ENCODE results near the gene CFLAR. TPM values are rescaled to one million over a fixed set of nuclear protein-coding genes. Genes with fewer than 3 reads are reported as not detected.

CFLAR gene
- total and polyA plus RNA-seq, 2 of the 13 experiments (the other 11 are each of a cell fraction or from before 2014, with no cell fraction given): 43.8 to 92.1 TPM

- TF ChIP-seq ZSCAN22 (CRISPR knock-in tag; IDR thresholded peaks at IDR 0.05): no peak
- TF ChIP-seq ZNF496 (CRISPR knock-in tag; IDR thresholded peaks at IDR 0.05; ENCODE audit: insufficient replicate concordance): no peak
- no peak for TF ChIP-seq IKZF4 (CRISPR knock-in tag; IDR thresholded peaks at IDR 0.05; ENCODE audit: borderline replicate concordance, low read depth, not compliant biosample characterization)
- TF ChIP-seq ZNF333 (CRISPR knock-in tag; IDR thresholded peaks at IDR 0.05; ENCODE audit: borderline replicate concordance): 0 out of 2 replicates have a peak, but pooled peaks have one; percentile 78
- TF ChIP-seq CHD4 (IDR thresholded peaks at IDR 0.05; ENCODE audit: borderline replicate concordance, low read length): peak; percentile 93; the same call in 1 of the 2 replicates
- peak; percentile 96 for TF ChIP-seq IRF2 (CRISPR knock-in tag; IDR thresholded peaks at IDR 0.05)
- no peak for TF ChIP-seq IKZF1 (IDR thresholded peaks at IDR 0.05)
- TF ChIP-seq ARNTL (CRISPR knock-in tag; IDR thresholded peaks at IDR 0.05): peak; percentile 45
- no peak for TF ChIP-seq ZNF329 (CRISPR knock-in tag; IDR thresholded peaks at IDR 0.05; ENCODE audit: low read depth)
- no peak; the same call in 1 of the 2 replicates for TF ChIP-seq ZKSCAN1 (IDR thresholded peaks at IDR 0.05; ENCODE audit: low read length)
- no peak; the same call in 1 of the 2 replicates for TF ChIP-seq ZNF644 (CRISPR knock-in tag; IDR thresholded peaks at IDR 0.05; ENCODE audit: low read depth)
- peak; percentile 65; the same call in 1 of the 2 replicates for TF ChIP-seq ZFP36L1 (CRISPR knock-in tag; IDR thresholded peaks at IDR 0.05)
- TF ChIP-seq AHR (CRISPR knock-in tag; IDR thresholded peaks at IDR 0.05): peak; percentile 86
- no peak for TF ChIP-seq MAFG (CRISPR knock-in tag; IDR thresholded peaks at IDR 0.05)
- TF ChIP-seq DMAP1 (CRISPR knock-in tag; IDR thresholded peaks at IDR 0.05): peak; percentile 98
- TF ChIP-seq HOXA7 (CRISPR knock-in tag; IDR thresholded peaks at IDR 0.05): peak; percentile 95; the same call in 1 of the 2 replicates
- peak; percentile 90 for TF ChIP-seq ZNF687 (CRISPR knock-in tag; IDR thresholded peaks at IDR 0.05)
- peak; percentile 94 for TF ChIP-seq KDM4B (CRISPR knock-in tag; IDR thresholded peaks at IDR 0.05)
- no peak; the same call in 1 of the 2 replicates for TF ChIP-seq ZNF10 (CRISPR knock-in tag; IDR thresholded peaks at IDR 0.05; ENCODE audit: borderline replicate concordance, low read depth)
- TF ChIP-seq HIVEP1 (CRISPR knock-in tag; IDR thresholded peaks at IDR 0.05): no peak
- no peak for TF ChIP-seq ZNF513 (CRISPR knock-in tag; conservative IDR thresholded peaks at IDR 0.05)
- TF ChIP-seq TBL1XR1 (IDR thresholded peaks at IDR 0.05; ENCODE audit: borderline replicate concordance, low read length, partially characterized antibody): peak; percentile 10
- TF ChIP-seq ZNF30 (CRISPR knock-in tag; IDR thresholded peaks at IDR 0.05): 0 out of 2 replicates have a peak, but pooled peaks have one; percentile 26
These were observed 44.3 kb upstream of the CFLAR start, which contains the start of the genes HYCC2 and NDUFB3 (continued) for GRCh38 chr2:201071479-201072200.
